ENCODE results near the gene BCR. TPM values are rescaled to one million over a fixed set of nuclear protein-coding genes. Genes with fewer than 3 reads are reported as not detected.

The BCR gene
- total RNA-seq, 1 donor from 2014 or later: 78.3 TPM

DNA sequence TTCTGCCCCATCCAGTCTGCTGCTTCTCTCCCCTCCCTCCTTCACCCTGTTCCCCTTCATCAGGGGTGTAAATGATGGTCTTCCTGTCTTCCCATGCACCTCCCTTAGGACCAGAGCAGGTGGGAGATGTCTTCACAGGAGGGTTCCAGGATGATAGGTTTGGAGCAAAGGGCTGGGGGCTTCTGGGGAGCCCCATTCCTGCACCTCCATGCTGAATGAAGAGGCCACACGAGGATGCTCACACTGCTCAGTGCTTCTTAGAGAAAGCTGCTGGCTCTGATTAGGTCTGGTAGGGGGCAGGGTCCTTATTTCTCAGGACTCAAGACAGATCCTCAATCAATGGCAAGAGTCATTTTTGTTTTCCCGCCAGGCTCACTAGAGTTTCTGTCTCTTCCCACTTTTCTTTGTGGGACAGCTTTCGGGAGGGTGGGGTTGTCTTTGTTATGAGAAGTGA, 41.1 kb downstream of the BCR start:
- no peaks in the 10 kb centered on the region for H3K36me3 ChIP-seq
- no peak for ATAC-seq
- no peak overlapping the region for H3K4me3 ChIP-seq
- peaks cover 94% of the 10 kb centered on the region for H3K4me1 ChIP-seq
- H3K27ac ChIP-seq: peak overlapping the region; percentile 70
- TF ChIP-seq, protein P1, sequence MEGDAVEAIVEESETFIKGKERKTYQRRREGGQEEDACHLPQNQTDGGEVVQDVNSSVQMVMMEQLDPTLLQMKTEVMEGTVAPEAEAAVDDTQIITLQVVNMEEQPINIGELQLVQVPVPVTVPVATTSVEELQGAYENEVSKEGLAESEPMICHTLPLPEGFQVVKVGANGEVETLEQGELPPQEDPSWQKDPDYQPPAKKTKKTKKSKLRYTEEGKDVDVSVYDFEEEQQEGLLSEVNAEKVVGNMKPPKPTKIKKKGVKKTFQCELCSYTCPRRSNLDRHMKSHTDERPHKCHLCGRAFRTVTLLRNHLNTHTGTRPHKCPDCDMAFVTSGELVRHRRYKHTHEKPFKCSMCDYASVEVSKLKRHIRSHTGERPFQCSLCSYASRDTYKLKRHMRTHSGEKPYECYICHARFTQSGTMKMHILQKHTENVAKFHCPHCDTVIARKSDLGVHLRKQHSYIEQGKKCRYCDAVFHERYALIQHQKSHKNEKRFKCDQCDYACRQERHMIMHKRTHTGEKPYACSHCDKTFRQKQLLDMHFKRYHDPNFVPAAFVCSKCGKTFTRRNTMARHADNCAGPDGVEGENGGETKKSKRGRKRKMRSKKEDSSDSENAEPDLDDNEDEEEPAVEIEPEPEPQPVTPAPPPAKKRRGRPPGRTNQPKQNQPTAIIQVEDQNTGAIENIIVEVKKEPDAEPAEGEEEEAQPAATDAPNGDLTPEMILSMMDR (IDR thresholded peaks at IDR 0.05): no peak
- no peak for DNase-seq
- H3K9me3 ChIP-seq: no peaks in the 10 kb centered on the region
- intact Hi-C loops (cut with DNase I): no loop called here
- H3K27me3 ChIP-seq: no peaks in the 10 kb centered on the region

DNA sequence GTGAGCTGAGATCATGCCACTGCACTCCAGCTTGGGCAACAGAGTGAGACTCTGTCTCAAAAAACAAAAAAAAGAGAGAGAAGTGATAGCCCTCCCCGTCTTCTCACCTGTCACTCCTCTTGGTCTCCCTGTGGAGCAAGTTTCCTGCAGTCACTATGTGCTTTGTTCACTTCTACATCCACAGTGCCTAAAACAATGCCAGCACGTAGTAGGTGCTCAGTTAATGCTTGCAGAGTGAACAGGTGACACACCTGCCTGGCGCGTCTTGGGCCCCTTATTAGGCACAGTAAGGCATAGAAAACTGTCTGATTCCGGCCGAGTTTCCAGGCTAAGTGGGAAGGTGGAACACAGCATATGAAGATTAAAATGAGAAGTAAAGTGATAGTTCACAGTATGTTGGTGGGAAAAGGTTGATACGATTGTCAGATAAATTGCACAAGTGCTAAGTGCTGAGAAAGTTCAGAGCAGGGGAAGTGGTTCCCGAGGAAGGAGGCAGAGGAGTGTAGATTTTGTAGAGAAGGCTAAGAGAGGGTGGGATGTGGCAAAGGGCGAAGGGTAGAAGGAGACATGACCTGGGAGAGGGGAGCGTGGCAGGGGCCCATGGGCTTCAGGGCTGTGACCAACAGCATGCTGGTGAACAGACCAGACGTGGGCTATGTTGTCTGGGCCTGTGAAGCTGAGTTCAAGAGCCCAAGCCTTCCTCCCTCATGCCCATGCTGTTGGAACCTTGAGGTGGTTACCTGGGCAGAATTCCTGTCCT, 41.9 kb downstream of the BCR start:
- no peaks in the 10 kb centered on the region for H3K9me3 ChIP-seq
- intact Hi-C loops (cut with DNase I): no loop called here
- peaks cover 92% of the 10 kb centered on the region for H3K4me1 ChIP-seq
- DNase-seq (no peak), ATAC-seq (no peak)
- H3K36me3 ChIP-seq: no peaks in the 10 kb centered on the region
- H3K4me3 ChIP-seq: no peak overlapping the region
- H3K27me3 ChIP-seq: no peaks in the 10 kb centered on the region
- TF ChIP-seq, protein P1 (IDR thresholded peaks at IDR 0.05): no peak
- peak overlapping the region; percentile 70 for H3K27ac ChIP-seq

DNA sequence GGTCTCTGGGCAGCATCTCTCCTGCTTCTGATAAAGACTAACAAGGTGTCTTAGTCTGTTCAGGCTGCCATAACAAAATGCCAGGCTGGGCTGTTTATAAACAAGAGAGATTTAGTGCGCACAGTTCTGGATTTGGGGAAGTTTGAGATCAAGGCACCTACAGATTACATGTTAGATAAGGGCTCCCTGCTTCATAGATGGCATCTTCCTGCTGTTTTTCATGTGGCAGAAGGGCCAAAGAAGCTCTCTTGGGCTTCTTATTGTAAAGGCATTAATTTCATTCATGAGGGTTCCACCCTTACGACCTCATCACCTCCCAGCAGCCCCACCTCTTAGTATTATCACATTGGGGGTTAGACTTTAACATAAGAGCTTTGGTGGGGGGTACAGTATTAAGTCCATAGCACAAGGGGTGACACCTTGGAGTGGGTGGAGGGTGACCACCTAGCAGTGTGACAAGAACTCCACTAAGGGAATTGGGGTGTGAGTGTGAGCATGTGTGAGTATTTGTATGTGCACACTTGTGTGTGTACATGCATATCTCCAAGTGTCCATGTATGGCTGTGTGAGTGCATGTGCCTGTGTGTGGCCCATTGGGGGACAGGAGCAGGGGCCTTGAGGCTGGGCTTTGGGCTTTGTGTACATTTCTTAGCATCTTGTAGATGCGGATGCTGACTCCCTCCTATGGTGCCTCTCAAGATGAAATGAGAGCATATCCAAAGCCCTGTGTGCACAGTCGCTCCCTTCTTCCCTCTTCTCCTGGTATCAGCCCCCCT, 42.7 kb downstream of the BCR start:
- H3K27me3 ChIP-seq: no peaks in the 10 kb centered on the region
- intact Hi-C loops (cut with DNase I): no loop called here
- no peak for DNase-seq
- H3K36me3 ChIP-seq: no peaks in the 10 kb centered on the region
- peak overlapping the region; percentile 70 for H3K27ac ChIP-seq
- H3K9me3 ChIP-seq: no peaks in the 10 kb centered on the region
- no peak for ATAC-seq
- TF ChIP-seq, protein P1 (IDR thresholded peaks at IDR 0.05): no peak
- peaks cover 91% of the 10 kb centered on the region for H3K4me1 ChIP-seq
- H3K4me3 ChIP-seq: no peak overlapping the region

DNA sequence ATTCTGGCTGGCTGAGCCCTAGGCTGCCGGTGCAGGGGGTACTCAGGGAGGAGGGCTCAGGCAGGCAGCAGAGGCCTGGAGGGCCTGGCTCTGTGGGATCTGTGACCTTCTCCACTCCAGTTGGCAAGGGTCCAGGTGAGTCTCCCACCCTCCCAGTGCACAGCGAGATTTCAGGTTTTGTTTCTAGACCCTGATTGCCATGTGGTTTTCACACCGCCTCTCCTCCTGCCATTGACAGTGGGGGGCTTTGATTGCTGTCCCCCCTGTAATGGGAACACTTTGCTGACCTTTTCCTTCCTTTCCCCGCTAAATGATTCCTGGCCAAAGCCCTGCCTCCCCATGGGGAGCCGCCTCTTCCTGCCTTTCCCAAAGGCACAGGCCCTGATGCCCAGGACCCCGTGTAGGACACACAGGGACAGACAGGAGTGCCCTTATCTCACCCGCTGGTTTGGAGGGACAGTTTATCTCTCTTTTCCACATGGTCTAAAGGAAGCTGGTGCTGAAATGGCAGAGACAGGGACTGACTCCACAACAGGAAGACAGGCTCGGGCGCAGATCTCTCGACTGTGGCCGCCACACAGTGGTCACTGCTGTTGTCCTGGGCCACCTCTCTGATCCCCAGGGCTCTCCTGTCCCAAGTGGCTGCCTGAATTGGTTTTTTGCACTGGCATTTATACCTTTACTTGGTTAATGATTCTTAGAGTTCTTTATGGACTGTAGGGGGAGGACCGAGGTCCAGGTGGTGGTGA, 43.4 kb downstream of the BCR start:
- Histone ChIP-seq H3K36me3 (no peaks in the 10 kb centered on the region), H3K9me3 (no peaks in the 10 kb centered on the region), H3K4me1 (peaks cover 84% of the 10 kb centered on the region), H3K27me3 (no peaks in the 10 kb centered on the region), H3K27ac (peak overlapping the region; percentile 70), H3K4me3 (no peak overlapping the region)
- no peak for DNase-seq
- TF ChIP-seq, protein P1 (IDR thresholded peaks at IDR 0.05): no peak
- intact Hi-C loops (cut with DNase I): no loop called here
- peak; percentile 11 for ATAC-seq

DNA sequence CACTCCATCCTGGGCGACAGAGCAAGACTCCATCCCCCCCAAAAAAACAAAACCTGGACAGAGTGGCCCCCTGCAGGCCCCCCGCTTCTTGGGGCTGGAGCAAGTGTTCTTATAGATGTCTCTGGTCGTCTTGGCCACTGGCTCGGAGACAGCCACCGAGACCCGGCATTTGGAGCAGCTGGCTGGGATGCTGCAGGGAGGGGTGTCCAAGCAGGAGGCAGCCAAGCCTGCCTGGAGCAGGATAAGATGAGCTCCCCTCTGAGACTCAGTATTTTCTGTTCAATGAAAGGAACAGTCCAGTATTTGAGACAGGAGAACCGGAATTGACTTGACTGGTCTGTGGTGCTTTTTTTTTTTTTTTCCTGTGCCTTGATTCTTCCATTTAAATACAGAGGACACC, 44.5 kb downstream of the BCR start:
- ATAC-seq (no peak), DNase-seq (no peak)
- Histone ChIP-seq H3K4me1 (peaks cover 73% of the 10 kb centered on the region), H3K4me3 (no peak overlapping the region), H3K36me3 (no peaks in the 10 kb centered on the region), H3K27ac (peak overlapping the region; percentile 70), H3K27me3 (no peaks in the 10 kb centered on the region), H3K9me3 (no peaks in the 10 kb centered on the region)
- TF ChIP-seq, protein P1 (IDR thresholded peaks at IDR 0.05): no peak
- intact Hi-C loops (cut with DNase I): no loop called here

Data from upper lobe of right lung (tissue), 1 donor.